Middle frontal gyrus (tissue), 1 donor: ENCODE measurements around the gene PLXNB2.

Source experiments
- DNase-seq: peaks from one replicate; pipeline ENCODE4 v3.0.0-alpha.2; 2015; ENCODE audit warnings: low spot score; ENCODE audit errors: extremely low spot score

PLXNB2 gene

DNA sequence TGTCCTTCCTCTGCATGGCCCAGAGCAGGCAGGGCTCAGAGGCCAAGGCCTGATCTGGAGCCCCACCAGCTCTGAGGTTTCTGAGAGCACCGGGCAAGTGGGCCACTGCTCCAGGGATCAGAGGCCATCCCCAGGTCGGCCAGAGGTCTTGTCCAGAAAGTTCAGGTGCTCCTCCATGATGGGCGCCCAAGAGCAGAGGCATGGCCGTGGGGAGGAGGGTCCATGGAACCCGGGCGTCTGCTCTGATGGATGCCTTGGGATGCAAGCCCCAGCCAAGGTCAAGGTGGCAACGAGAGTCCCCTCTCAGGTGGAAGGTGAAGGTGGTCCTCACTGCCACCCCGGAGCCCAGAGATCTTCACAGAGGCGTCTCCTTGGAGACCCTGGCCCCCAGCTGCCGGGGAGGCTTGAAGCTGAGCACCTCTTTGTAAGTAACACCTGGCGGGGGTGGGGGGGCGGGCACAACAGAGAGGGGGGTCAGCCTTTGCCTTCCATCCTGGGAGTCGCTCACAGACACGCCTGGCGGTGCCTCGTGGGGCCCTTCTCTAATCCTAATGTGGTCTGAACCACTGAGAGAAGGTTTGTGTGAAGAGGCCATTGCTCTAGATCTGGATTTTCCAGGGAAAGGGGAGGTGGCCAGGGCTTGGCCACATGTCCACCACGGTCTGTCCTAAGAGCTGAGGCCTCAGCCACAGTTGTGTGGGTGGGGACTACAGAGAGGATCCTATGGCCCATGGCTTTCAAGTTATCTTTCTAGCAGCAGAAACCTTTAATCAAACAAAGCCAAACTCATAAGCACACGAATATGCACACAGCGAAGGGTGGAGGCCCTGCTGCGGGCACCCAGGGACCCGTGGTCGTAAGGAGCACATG is 54.2 kb downstream of the PLXNB2 start:
- DNase-seq = no peak

DNA sequence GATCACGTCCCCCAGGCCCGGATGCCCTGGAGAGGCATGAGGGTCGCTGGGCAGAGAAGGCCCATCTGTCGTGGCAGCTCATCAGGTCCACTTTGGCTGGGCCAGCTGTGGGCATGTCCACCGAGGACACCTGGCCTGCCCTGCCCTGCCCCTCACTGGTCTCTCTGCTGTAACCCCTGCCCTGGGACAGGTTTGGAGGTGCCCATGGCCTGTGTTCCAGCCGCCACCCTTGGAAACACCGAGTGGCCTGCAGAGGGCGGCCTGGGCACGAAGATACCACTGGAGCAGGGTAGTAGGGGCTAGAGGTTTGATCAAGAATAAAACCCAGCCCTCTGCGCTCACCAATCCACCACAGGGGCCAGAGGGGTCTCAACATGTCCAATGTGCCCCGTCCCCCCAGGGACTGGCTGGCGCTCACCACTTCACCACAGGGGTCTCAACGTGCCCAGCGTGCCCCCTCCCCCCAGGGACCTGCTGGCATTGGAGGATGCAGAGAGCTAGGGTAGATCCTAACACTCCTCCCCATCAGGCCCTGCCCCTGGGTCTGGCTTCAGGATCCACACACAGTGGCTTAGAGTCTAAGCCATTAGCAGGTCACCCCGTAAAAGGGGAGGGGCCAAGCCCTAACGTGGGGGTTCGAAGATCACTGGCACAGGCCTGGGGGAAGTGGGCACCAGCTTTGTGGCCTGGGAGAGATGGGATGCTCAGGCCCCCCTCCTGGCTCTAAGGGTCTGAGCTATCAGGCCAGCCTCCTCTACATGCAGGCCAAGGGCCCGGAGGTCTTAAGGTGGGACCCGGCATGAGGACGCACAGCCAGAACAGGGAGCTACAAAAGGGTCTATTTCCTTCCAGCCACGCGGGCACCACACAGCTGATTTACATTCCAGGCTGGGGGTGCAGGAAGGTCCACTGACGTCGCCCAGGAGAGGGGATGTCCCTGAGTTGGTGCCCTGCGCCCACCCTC is 55.1 kb downstream of the PLXNB2 start:
- DNase-seq = no peak

DNA sequence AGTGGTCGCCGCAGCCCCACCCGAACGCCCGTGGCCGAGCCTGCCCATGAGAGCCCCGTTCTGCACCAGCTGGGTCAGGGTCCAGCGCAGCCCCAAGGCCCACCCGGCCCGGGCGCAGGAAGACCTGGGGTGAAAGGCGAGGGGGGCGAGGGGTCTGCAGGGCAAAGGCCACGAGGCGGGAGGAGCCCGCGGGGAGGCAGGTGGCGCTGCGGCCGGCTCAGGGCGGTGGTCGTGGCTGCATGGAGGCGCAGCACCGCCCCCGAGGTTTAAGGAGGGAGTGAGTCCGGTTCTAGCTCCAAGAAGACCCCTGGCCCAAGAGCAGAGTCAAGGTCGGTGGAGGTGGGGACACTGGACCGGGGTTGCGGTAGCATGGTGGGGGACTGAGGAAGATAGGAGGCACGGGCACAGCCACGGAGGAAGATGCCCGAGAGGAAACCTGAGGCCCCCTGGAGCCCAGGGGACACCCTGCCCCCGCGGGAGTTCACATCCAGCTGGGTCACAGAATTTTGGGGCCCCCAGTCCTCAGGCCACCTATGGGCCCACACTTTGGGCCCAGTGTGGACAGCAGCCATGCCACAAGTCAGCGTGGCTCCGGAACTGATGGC is 55.9 kb downstream of the PLXNB2 start:
- no peak for DNase-seq

DNA sequence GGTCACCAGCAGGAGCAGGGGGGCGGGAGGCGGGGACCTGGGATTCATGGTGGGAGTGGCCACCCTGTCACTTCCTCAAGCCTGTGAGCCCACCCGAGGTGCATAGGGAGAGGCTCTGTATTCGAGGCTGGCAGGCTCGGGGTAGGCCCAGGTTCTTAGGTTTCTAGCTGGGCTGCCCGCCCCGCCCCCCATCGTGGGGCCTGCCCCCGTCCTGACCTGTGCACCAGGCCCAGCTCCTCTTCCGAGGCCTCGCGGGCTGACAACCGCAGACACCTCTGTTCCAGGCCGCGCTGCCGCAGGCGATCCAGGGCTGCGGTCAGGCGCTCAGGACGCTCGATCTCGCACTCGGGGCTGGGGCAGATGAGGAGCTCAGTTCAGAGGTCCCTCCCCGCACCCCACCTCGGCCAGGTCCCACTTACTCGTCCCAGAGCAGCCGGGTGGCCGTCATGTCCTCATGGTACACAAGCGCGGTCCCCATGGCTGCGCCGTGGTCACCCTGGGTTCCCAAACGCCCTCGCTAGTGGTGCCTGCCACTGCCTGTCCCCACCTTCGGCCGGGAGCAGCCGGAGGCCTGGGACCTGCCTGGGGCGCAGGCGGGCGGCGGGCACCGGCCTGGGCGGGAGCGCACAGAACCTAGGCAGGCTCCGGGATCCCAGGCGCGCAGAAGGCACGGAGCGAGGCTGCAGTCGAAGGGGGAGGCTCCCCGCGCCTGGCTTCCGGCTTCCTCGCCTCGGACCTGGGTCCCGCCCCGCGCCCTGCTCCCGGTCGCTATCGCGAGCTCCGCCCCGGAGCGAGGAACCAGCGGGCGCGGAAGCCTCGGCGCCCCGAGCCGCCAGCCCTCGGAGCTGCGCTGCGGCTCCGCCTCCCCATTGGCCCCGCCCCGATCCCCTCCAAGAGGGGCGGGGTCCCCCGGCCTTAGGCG is 56.6 kb downstream of the PLXNB2 start, which contains the start of gene HDAC10:
Gene HDAC10 (minus strand): TSS at position 711 of the 922 bp plus-strand sequence. CDS start 233 bp downstream, at position 478.
- no peak for DNase-seq

DNA sequence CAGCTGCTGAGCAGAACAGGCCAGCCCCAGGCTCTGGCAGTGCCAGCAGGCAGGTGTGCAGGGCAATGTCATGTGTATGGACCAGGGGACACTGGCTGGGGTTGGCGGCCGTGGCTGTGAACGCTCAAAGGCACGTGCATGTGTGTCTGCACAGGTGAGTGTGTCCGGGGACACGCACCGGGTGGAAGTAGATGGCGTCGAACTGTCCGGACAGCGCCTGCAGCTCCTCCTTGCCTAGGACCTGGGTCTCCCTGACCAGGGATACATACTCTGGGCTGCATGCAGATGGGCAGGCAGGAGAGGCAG is 57.2 kb downstream of the PLXNB2 start:
- DNase-seq = no peak

DNA sequence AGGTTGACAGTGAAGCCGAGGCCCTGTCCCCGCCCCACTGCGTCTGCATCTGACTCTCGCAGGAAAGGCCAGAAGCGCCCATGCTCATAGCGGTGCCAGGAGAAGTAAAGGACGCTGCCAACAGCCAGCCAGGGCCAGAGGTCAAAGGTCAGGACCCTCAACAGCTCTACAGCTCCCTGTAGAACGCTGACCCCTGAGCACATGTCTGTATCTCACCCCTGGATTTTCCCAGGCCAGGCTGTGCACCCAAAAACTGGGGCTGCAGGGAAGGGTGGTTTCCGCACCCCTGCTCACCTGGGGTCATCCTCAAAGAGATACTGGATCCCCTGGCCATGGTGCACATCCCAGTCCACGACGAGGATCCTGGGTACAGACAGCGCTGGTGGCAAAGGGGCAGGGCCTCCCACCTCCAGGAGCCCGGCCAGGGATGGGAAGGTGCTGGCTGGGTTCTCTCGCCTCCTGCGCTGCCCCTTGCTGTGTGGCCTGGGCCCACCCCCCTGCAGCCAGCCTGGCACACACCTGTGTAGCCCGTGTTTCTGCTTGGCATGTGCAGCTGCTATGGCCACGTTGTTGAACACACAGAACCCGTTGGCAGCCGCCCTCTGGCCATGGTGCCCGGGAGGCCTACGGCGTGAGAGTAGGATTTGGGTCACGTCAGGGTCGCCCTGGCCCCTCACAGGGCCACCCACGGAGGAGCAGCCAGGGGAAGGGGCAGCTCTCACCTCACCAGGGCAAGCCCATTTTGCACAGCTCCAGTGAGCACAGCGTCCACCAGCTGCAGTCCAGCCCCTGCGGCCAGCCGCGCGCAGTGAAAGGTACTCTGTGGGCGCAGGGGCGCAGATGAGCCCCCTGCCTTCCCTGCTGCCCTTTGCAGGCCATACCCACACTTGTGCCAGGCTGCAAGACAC is 57.9 kb downstream of the PLXNB2 start:
- DNase-seq = no peak

DNA sequence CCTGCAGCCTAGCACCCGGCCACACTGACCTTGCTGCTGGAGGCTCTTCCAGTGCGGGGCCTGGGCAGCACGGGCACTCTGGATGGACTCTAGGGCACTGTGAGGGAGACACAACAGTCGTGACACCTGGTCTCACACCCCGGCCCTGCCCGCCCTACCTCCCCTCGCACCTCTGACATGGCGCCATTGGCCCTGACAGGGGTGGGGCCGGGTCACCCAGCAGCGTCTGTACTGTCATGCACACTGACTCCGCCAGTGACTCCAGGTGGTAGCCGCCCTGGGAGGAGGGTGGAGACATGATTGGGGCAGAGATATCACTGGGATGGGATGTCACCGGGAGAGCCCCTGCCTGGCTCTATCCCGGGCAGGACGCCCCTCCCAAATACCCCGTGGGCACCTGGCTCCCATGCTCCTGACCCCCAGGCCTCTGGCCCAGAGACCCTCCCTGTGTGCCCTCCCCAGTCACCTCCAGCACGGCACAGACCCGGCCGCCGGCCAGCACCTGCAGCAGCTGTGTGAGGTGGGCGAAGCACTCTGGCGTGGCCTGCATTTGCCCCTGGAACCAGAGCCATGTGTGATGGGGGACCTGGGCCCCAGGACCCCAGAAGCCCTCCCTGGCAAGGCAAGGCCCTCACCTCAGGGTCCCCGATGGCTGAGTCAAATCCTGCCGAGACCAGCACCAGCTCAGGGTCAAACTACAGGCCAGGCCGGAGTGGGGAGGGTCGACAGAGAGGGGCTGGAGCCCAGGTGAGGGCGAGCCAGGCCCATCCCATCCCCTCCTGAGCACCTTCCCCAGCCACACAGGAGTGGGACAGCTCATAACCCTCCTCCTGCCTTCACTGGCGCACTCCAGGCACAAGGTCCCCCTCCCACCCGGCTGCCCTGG is 59.0 kb downstream of the PLXNB2 start:
- no peak for DNase-seq

DNA sequence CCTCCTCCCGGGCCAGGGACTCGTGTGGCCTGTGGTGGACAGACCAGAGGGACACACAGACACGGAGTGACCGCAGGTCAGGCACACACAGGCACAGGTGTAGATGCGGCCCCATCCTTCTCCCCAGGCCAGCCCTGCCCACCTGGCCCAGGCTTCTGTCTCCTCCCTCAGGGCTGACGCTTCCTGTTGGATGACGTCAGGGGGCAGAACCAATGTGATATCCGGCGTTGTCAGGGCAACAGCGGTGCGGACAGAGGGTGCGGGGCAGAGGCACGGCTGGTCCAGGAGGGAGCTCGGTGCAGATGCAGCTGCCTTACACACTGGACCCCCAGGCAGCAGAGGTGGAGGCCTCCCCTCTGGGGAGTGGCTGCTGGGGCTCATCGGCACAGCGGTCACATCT is 59.7 kb downstream of the PLXNB2 start:
- DNase-seq = no peak

DNA sequence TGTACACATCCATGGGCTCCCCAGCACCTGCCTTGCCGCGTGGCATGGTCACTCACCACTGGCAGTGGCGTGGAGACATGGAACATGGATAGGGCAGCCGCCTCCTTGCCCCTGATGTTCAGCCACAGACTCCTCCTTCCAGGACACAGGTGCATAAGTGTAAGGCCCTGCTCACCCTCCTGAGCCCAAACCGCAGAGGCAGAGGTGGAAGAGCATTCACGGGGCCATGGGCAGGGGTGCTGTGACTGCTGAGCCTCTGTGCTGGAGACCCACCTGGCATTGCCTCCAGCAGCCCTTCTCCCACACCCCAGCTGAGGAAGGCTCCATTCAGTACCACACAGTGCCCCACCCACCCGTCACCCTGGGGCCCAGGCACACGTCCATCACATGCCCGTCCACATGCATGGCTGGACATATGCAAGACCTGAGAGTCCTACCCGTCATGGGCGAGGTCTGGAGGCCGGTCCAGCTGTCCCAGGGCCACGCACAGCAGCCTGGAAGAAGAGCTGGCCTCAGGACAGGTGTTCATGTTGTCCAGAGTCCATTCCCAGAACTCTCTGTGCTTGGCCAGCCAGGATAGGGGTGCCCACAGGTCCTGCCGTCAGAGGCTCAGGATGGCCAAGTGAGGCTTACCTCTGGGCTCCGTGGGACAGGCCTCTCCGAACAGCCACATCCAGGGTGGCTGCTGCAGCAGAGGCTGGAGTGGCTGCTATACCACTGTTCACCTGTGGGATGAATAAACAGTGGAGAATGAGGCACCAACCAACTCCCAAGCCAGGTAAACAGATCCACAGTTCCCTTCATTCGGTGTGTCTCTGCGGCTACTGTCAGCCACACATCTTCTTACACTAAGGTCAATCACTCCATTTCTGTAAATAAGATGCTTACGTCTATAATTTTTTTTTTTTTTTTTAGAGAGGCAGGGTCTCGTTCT is 60.9 kb downstream of the PLXNB2 start:
- DNase-seq = no peak

DNA sequence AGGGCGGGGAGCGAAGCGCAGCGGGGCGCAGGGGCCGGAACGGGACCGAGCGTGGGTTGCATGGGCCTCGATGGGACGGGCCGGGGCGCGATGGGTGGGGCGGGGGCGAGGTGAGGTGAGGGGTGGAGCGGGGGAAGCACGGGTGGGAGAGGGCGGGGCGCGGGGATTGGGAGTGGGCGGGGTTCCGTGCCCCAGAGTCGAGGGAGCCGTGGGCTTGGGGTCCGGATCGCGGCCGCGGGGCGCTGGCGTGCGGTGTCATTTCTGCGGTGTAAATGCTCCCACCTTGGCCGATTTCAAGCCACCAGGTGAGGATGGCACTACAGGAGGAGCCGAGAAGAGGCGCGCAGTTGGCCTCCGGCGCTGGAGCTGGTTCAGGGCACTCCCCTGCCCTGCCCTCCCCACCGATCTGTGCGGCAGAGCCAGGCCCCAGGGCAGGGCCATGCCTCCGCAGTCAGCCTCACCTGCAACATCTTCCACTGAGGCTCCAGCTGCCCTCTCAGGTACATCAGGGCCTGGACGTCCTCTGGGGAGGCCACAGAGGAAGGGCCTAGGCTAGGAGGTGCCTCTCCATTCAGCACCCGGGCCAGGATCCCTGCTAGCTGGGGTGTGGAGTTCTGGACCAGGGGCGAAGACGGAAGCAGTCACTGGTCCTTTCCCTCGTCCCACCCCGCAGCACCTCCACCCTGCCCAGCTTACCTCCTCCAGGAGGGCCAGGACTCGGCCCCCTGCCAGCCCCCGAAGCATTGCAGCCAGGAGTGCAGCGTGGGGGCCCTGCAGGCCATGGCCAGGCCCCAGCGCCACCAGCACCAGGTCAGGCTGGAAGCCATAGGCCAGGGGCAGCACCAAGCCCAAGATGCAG is 62.0 kb downstream of the PLXNB2 start:
- DNase-seq = no peak

DNA sequence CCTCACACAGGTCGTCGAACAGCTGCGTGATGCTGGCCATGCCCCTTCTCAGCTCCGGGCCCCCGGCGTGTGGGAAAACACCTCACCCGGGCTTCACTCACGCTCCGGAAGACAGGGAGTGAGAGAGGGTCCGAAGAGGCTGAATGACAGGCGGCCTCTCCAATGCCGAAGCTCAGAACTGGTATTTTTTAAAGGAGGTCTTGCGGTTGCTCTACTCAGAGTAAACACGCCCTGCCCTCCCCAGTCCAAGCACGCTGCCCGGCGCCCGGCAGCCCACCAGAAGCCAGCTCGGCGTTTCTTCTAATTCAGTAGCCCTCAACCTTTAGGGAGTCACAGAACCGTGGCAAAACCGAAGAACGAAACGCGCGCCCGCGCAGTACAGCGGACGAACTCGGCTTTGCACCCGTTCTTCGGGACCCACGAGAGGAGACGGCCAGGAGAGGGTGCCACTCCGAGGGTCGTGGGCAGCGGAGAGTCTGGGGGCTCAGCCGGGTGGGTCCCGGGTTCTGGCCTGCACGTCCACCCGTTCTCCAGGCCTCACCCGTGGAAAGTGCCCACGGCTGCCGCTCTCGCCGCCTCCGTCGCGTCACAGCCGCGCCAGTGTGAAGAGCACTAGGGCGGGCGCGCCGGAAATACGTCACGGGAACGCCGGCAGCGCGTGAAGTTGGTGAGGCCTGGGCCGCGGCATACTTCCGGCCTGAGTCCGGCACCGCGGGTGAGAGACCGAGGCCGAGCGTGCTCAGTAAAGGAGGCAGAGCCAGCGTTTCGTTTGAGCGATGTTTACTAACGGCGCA is 62.8 kb downstream of the PLXNB2 start, which contains the start of gene TUBGCP6:
Gene TUBGCP6 (minus strand): TSS at position 604 of the 794 bp plus-strand sequence. CDS start 564 bp downstream, at position 40.
- DNase-seq = peak; percentile 96

DNA sequence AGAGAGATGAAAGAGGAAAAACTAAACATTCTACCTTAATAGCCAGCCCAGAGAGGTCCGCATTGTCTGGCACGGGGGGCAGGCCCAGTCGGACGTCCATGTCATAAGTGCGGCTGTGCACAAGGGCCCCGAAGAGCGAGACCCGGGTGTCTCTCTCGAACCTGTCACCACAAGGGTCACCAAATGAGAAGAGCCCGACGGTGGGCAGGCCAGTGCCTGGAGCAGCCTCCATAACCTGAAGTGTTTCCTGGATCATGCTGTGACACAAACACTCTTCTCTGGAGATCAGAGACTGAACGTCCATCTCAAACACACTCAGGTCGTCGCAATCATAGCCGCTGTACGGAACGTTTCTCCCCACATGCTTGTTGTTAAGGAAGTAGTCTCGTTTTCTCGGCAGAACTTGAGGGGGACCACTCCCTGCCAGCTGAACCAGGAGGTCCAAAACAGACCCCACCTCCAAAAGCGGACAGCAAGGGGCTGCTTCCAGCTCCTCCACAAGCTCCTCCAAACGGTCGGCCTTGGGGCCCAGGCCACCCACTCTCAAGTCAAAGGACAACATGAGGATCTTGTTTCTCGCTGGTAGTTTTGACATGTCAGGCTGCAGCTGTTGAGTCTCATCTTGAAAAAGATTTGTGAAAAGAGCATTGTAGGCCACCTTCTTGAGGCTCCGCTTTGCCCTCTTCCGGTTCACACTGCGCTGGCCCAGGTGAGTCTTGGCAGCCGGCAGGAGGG is 63.6 kb downstream of the PLXNB2 start:
- DNase-seq = no peak

DNA sequence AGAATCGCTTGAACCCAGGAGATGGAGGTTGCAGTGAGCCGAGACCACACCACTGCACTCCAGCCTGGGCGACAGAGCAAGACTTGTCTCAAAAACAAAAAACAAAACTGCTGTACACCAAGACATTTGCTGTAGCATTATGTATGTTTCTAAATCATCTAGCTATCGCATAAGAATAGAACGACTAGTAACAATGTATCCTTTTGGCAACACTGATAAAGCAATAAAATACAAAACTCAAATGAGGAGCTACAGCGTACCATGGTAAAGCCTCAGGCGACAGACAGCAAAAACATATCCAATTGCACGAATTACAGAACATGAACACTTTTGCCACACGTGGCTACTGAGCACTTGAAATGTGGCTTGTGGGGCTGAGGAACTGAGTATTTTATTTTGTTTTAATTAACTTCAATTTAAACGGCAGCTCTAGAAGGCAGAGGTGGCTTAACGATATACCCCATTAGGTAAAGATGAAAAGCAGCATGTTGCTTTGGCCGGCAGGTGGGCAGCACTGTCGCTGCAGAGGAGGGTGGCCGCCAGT is 65.0 kb downstream of the PLXNB2 start:
- DNase-seq = no peak

DNA sequence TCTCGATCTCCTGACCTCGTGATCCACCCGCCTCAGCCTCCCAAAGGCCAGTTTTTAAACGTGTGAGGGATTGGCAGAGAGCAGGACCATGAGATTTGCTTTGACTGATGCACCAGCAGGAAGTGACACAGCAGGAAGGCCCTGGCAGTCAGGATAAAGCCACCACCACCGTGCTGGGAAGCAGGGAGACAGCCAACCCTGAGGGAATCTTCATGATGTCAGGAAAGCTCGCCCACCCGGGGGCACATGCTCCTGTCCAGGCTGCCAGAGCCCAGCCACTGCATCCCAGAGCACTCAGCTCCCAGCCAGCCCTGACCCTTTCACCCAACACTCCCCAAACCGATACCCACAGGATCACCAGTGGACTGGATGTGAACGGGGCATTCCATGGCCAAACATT is 68.7 kb downstream of the PLXNB2 start:
- no peak for DNase-seq
